Cardiac fibroblast (primary cell): Measurements from ENCODE around the gene DLX3.

Experiments used
- DNase-seq, 2 donors: peaks; one replicate each; pipeline versions ENCODE4 v3.0.0 to v3.0.0-alpha.2; 2010; ENCODE audit warnings: low read depth in 2 of 2
- H3K4me3 ChIP-seq, 2 donors: replicated peaks in 1 of 2; 1 replicate in 1 of 2; 2 replicates in 1 of 2; pipeline ENCODE4 v1.5.1; 2011; ENCODE audit warnings: low read depth in 2 of 2, low read length in 2 of 2, mild to moderate bottlenecking in 2 of 2, moderate library complexity in 1 of 2
- TF ChIP-seq, protein P1 (sequence below): IDR thresholded peaks from one replicate; pipeline ENCODE4 v1.5.1; 2011; ENCODE audit warnings: low read depth, mild to moderate bottlenecking, low read length, inconsistent platforms

The DLX3 gene

DNA sequence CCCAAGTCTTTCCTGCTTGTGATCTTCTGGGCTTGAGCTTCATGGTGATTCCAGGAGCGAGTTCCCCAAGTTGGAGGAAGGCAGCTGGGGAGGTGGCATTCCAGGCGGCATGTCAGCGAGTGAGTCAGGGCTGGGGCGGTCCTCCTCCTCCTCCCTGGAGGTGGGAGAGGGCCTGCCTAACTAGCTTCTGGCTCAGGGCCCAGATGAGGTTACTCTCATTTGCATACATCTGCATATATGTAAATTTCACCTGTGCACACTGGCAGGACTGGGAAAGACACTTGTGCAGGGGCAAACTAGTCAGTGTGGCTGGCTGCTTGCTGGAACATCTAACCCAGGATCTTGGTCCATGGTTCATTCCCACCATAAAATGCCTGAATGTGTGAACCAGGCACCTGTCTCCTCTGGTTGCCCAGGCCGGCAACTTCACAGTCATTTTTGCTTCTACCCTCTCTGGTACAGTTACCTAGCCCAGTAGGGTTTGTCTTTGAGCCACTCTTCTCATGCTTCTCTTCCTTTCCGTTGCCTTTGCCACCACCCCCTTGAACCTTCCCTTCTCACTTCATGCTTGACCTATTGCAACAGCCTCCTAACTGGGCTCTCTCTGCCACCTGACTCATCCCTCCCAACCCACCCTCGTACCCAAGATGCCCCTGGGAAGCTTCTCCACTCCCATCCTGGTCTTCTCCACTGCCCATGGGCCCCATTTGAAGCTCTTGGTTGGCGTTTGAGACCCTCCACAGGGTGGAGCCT is 35.7 kb downstream of the DLX3 start:
- TF ChIP-seq, protein P1, sequence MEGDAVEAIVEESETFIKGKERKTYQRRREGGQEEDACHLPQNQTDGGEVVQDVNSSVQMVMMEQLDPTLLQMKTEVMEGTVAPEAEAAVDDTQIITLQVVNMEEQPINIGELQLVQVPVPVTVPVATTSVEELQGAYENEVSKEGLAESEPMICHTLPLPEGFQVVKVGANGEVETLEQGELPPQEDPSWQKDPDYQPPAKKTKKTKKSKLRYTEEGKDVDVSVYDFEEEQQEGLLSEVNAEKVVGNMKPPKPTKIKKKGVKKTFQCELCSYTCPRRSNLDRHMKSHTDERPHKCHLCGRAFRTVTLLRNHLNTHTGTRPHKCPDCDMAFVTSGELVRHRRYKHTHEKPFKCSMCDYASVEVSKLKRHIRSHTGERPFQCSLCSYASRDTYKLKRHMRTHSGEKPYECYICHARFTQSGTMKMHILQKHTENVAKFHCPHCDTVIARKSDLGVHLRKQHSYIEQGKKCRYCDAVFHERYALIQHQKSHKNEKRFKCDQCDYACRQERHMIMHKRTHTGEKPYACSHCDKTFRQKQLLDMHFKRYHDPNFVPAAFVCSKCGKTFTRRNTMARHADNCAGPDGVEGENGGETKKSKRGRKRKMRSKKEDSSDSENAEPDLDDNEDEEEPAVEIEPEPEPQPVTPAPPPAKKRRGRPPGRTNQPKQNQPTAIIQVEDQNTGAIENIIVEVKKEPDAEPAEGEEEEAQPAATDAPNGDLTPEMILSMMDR, result no peak
- no peak overlapping the region for H3K4me3 ChIP-seq

DNA sequence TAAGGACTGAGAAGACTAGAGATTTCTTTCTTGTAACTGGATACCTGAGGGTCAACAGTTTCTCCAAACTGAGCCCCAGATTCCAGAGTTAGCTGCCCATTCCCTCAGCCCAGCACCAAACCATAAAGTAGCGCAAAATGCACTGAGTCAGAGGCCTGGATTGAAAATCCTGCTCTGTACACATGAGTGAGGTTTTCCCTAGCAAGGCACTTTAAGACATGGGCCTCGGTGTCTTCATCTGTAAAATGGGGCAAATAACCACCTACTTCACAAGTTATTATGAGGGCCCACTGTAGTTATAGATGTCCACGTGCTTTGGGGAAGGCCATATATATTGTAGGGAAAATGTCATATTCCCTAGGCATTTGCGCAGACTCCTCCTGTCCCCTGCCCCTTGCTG is 36.3 kb downstream of the DLX3 start:
- DNase-seq, result no peak
- TF ChIP-seq, protein P1, result no peak

More for the DNA sequence above, 35.7 kb downstream of the DLX3 start:
- peak in 1 of 2 donors; percentile 14 for DNase-seq

GRCh38 chr17:49957350-49957749 is 37.7 kb downstream of the DLX3 start:
- DNase-seq, result no peak
- TF ChIP-seq, protein P1, result no peak
- no peak overlapping the region for H3K4me3 ChIP-seq

More for the DNA sequence above, 36.3 kb downstream of the DLX3 start:
- H3K4me3 ChIP-seq, result no peak overlapping the region

DNA sequence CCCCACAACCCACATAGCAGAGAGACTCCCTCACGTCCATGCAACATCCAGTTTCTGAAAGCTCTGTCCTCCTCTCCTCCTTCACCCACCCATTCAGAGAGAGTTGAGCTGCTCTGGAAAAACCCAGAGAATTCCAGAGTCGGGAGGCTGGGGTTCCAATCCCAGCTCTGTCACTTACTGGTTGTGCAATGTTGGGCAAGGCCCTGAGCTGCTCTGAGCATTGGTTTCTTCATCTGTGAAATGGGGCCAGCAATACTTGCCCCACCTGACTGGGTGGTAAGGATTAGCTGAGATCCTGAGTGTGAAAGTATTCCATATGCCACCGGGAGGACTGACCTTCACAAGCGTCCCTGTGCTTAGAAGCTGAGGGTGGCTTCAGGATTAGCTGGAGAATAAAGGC is 38.2 kb downstream of the DLX3 start:
- TF ChIP-seq, protein P1, result no peak
- no peak overlapping the region for H3K4me3 ChIP-seq
- DNase-seq, result no peak

DNA sequence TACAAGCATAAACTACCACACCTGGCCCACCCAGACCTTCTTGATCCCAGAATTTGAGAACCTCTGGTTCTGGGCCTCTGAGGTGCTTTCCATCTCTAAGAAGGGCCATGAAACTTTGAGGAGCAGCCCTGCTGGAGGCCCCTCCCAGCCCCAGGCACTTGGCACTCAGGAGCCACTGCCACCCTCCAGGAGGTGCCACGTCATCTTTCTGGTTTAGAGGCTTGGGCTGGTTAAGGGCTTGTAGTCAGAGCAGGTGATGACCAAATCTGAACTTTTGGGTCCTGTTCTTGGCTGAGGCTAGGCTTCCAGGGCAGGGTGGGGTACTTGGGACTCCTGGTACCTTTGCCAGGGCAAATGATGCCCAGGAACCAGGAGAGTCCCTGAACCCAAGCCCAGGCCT is 39.9 kb downstream of the DLX3 start:
- no peak for DNase-seq
- TF ChIP-seq, protein P1, result no peak
- H3K4me3 ChIP-seq, result no peak overlapping the region

DNA sequence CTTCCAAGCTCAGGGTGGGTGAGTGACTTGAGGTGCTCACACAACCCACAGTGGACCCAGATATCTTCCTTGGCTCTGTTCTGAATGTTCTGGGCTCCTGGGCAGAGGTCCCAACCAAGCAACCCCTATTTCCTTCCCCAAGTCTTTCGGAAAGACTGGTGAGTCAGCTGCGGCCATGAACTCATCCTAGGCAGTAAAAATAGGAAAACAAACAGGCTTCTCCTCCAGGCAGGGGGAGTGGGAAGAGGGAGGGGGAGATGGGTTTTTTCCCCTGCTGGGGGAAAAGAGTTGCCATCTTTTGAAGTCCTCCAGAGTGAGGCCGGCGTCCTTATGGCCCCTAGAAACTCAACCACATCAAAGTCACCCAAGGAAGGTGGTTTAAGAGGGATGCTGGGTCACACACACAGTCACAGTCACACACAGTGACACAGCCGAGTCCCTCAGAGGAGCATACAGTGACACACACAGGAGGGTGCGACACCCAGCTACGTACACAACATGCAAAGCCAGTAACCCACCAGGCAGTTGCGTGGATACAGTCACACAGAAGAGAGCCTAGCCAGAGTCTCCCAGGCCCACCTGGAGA is 42.0 kb downstream of the DLX3 start:
- DNase-seq, result peak in 1 of 2 donors; percentile 23
- TF ChIP-seq, protein P1, result no peak
- no peak overlapping the region for H3K4me3 ChIP-seq
